BE2C (cell line): ENCODE results near the gene OGN.

ENCODE experiments used
- DNase-seq: peaks from one replicate; pipeline ENCODE4 v3.0.0-alpha.2; 2020
- H3K27me3 ChIP-seq: fragments of 250-450 bp; sonication (Bioruptor Pico); 2 replicates; pipeline ENCODE4 v1.5.1; 2020; ENCODE audit warnings: mild to moderate bottlenecking
- H3K36me3 ChIP-seq: fragments of 250-450 bp; sonication (Bioruptor Pico); 2 replicates; pipeline ENCODE4 v1.5.1; 2020; ENCODE audit warnings: mild to moderate bottlenecking
- H3K4me1 ChIP-seq: fragments of 250-450 bp; sonication (Bioruptor Pico); 2 replicates; pipeline ENCODE4 v1.5.1; 2020
- H3K4me3 ChIP-seq: 2 replicates; pipeline ENCODE4 v1.5.1; 2011; ENCODE audit warnings: low read depth, low read length
- H3K9me3 ChIP-seq: fragments of 250-450 bp; sonication (Bioruptor Pico); 2 replicates; pipeline ENCODE4 v1.5.1; 2020
- TF ChIP-seq, protein P1 (sequence below): IDR thresholded peaks from 2 replicates; pipeline ENCODE4 v1.5.1; 2012; ENCODE audit warnings: mild to moderate bottlenecking, low read depth, low read length

OGN gene

GRCh38 chr9:92438900-92439526, 34.6 kb upstream of the OGN start:
- Histone ChIP-seq H3K36me3 (no peaks in the 10 kb centered on the region), H3K4me3 (no peak overlapping the region), H3K9me3 (no peaks in the 10 kb centered on the region), H3K4me1 (no peaks in the 10 kb centered on the region), H3K27me3 (no peaks in the 10 kb centered on the region)
- DNase-seq: no peak
- TF ChIP-seq, protein P1, sequence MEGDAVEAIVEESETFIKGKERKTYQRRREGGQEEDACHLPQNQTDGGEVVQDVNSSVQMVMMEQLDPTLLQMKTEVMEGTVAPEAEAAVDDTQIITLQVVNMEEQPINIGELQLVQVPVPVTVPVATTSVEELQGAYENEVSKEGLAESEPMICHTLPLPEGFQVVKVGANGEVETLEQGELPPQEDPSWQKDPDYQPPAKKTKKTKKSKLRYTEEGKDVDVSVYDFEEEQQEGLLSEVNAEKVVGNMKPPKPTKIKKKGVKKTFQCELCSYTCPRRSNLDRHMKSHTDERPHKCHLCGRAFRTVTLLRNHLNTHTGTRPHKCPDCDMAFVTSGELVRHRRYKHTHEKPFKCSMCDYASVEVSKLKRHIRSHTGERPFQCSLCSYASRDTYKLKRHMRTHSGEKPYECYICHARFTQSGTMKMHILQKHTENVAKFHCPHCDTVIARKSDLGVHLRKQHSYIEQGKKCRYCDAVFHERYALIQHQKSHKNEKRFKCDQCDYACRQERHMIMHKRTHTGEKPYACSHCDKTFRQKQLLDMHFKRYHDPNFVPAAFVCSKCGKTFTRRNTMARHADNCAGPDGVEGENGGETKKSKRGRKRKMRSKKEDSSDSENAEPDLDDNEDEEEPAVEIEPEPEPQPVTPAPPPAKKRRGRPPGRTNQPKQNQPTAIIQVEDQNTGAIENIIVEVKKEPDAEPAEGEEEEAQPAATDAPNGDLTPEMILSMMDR: peak; percentile 2; the same call in 1 of the 2 replicates

DNA sequence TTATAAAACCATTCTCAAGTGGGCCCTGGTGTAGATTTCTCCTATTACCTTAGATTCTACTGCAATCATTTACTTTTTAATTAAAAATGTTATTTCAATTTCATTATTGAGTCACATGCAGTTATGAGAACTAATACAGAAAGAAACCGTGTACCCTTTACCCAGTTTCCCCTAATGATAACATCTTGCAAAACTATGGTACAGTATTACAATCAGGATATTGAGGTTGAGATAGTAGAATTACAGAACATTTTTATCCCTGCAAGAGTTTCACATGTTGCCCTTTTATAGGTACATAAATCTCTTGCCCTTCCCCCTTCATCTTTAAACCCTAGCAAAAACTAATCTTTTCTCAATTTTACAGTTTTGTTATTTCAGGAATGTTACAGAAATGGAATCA, 30.9 kb upstream of the OGN start:
- Histone ChIP-seq H3K9me3 (no peaks in the 10 kb centered on the region), H3K4me3 (no peak overlapping the region), H3K4me1 (no peaks in the 10 kb centered on the region), H3K27me3 (no peaks in the 10 kb centered on the region), H3K36me3 (no peaks in the 10 kb centered on the region)
- no peak for DNase-seq
- TF ChIP-seq, protein P1: no peak

GRCh38 chr9:92432972-92433548, 28.7 kb upstream of the OGN start:
- no peak for DNase-seq
- Histone ChIP-seq H3K4me1 (no peaks in the 10 kb centered on the region), H3K27me3 (no peaks in the 10 kb centered on the region), H3K36me3 (no peaks in the 10 kb centered on the region), H3K9me3 (no peaks in the 10 kb centered on the region), H3K4me3 (no peak overlapping the region)
- TF ChIP-seq, protein P1: no peak

GRCh38 chr9:92432350-92432749, 28.0 kb upstream of the OGN start:
- Histone ChIP-seq H3K4me1 (no peaks in the 10 kb centered on the region), H3K36me3 (no peaks in the 10 kb centered on the region), H3K27me3 (no peaks in the 10 kb centered on the region), H3K4me3 (no peak overlapping the region), H3K9me3 (no peaks in the 10 kb centered on the region)
- no peak for DNase-seq
- TF ChIP-seq, protein P1: no peak

DNA sequence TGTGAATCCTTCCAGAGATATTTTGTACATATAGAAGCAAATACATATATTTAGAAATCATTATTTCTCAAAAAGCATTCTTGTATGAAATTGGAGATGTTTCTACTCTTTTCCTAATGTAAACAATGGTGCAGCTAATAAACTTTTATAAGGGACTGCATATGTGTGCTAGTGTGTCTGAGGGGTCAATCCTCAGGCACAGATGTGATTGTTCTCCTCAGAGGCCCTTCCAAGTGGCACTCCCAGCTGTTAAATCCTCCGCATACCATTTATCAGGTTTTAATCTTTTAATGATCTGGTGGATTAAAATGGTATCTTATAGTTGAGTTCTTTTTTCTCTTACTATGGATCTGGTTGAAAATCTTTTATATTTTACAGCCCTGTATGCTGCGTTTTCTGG, 25.5 kb upstream of the OGN start:
- H3K27me3 ChIP-seq: no peaks in the 10 kb centered on the region
- TF ChIP-seq, protein P1: no peak
- H3K4me1 ChIP-seq: peaks cover 7% of the 10 kb centered on the region; the same call in 1 of the 2 replicates
- no peak for DNase-seq
- H3K36me3 ChIP-seq: no peaks in the 10 kb centered on the region
- no peak overlapping the region for H3K4me3 ChIP-seq
- no peaks in the 10 kb centered on the region for H3K9me3 ChIP-seq

DNA sequence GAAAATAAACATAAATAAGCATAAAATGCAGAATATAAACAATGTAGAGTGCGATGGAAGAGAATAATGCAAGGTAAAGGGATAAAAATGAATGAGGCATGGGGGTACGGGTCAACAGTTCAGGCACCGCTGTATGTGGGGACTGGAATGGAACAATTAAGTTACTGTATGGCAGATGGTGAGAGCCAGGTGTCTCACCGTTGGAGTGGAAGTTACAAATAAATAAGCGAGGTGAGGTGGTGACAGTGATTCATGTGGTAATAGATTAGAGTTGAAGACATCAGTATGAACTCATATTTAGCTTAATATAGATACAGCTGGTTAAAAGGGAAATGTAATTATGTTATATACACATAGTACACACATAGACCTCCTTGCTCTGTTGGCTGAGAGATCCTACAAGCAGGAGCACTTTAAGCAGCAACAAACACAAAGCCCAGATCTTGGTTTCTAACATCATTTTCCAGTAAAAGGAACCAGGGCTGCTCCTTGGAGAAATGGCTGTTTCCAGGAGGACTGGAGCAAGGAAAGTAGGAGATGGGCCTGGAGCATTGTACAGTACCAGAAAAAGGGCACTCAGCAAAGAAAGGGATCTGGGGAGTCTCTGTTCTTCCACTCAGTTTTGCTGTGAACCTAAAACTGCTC, 22.2 kb upstream of the OGN start:
- Histone ChIP-seq H3K4me3 (no peak overlapping the region), H3K36me3 (no peaks in the 10 kb centered on the region), H3K9me3 (no peaks in the 10 kb centered on the region), H3K4me1 (peaks cover 7% of the 10 kb centered on the region; the same call in 1 of the 2 replicates), H3K27me3 (no peaks in the 10 kb centered on the region)
- DNase-seq: peak; percentile 28
- TF ChIP-seq, protein P1: no peak
